Measurements from ENCODE around the gene SOAT2. TPM values are rescaled to one million over a fixed set of nuclear protein-coding genes. Genes with fewer than 3 reads are reported as not detected.
"Not testable (repeated sequence)": the region's sequence is repeated elsewhere in the genome, so short reads cannot be mapped to it uniquely, and the experiment has no call there.

SOAT2 gene
- total RNA-seq, 1 donor from 2014 or later, result not detected

- Mint-ChIP-seq H3K27me3 (ENCODE audit: insufficient read depth, low read depth) (peaks cover 7% of the 10 kb centered on the region), H3K4me3 (no peak overlapping the region), H3K9me3 (peaks cover 3% of the 10 kb centered on the region), H3K36me3 (no peaks in the 10 kb centered on the region), H3K4me1 (peaks cover 36% of the 10 kb centered on the region), H3K27ac (no peak overlapping the region)
- no peaks in the 10 kb centered on the region for H3K36me3 ChIP-seq
- no peaks in the 10 kb centered on the region for H3K4me1 ChIP-seq
- H3K4me2 ChIP-seq, result no peak overlapping the region
- no peaks in the 10 kb centered on the region for H4K20me1 ChIP-seq (ENCODE audit: low read depth)
- TF ChIP-seq EZH2phosphoT487 (IDR thresholded peaks at IDR 0.05) (no peak), EZH2 (IDR thresholded peaks at IDR 0.05) (no peak), CTCF (IDR thresholded peaks at IDR 0.05) (no peak)
- no peaks in the 10 kb centered on the region for H3K9me3 ChIP-seq (ENCODE audit: low read depth)
- H3F3A ChIP-seq (ENCODE audit: low read depth), result no peaks in the 10 kb centered on the region
- H3K9ac ChIP-seq, result no peak overlapping the region
- H3K4me3 ChIP-seq, result no peak overlapping the region
- H2AFZ ChIP-seq (replicated peaks), result no peak overlapping the region
- H3K79me2 ChIP-seq (ENCODE audit: low read depth), result no peaks in the 10 kb centered on the region
- no peak for DNase-seq (ENCODE audit: low spot score)
- H3K27me3 ChIP-seq, result no peaks in the 10 kb centered on the region
- H3K27ac ChIP-seq, result no peak overlapping the region
Observed at GRCh38 chr12:53105256-53105655, 2.0 kb downstream of the SOAT2 start.

DNA sequence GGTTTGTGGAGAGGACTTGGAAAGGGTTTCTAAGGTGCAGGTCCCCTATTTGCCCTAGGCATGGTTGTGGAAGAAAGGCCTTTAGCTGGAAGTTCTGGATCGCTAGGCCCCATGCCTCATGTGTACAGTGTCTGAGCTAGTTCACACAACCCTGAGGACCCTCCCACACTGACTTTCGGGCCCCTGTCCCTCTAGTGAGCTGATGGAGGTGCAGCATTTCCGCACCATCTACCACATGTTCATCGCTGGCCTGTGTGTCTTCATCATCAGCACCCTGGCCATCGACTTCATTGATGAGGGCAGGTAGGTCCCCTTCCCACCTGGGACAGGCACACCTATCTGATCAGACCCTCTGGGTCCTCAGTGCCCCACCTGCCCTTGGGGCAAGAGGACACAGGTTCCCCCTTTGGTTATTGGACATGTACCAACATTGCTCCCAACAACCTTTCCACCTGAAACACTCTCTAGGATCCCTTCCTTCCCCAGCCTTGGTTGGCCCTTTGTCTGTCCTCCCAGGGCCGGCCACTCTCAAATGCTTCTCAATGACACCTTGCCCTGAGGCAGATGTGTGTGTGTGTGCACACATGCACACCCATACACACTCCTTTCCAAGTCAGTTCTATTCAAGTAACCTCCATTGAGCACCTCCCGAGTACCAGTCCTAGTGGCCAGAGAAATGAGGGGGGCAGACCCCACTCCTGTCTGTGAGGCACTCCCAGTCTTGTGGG lies 2.6 kb downstream of the SOAT2 start:
- H4K20me1 ChIP-seq (ENCODE audit: low read depth), result no peaks in the 10 kb centered on the region
- no peaks in the 10 kb centered on the region for H3K9me3 ChIP-seq (ENCODE audit: low read depth)
- H3K27ac ChIP-seq, result no peak overlapping the region
- Mint-ChIP-seq H3K36me3 (no peaks in the 10 kb centered on the region), H3K27ac (no peak overlapping the region), H3K4me3 (no peak overlapping the region), H3K9me3 (peaks cover 3% of the 10 kb centered on the region), H3K27me3 (ENCODE audit: insufficient read depth, low read depth) (peaks cover 4% of the 10 kb centered on the region), H3K4me1 (peaks cover 32% of the 10 kb centered on the region)
- no peak overlapping the region for H3K9ac ChIP-seq
- H3K4me1 ChIP-seq, result no peaks in the 10 kb centered on the region
- DNase-seq (ENCODE audit: low spot score), result no peak
- H3K27me3 ChIP-seq, result no peaks in the 10 kb centered on the region
- H3K4me3 ChIP-seq, result no peak overlapping the region
- no peak for TF ChIP-seq CTCF (IDR thresholded peaks at IDR 0.05)
- no peak for TF ChIP-seq EZH2phosphoT487 (IDR thresholded peaks at IDR 0.05)
- no peak for TF ChIP-seq EZH2 (IDR thresholded peaks at IDR 0.05)
- no peaks in the 10 kb centered on the region for H3K36me3 ChIP-seq
- H3K79me2 ChIP-seq (ENCODE audit: low read depth), result no peaks in the 10 kb centered on the region
- H3K4me2 ChIP-seq, result no peak overlapping the region
- no peaks in the 10 kb centered on the region for H3F3A ChIP-seq (ENCODE audit: low read depth)
- no peak overlapping the region for H2AFZ ChIP-seq (replicated peaks)

- Histone ChIP-seq H3K4me3 (no peak overlapping the region), H3K27ac (no peak overlapping the region), H3K4me2 (no peak overlapping the region), H3K79me2 (ENCODE audit: low read depth) (no peaks in the 10 kb centered on the region), H3K9me3 (ENCODE audit: low read depth) (no peaks in the 10 kb centered on the region), H3F3A (ENCODE audit: low read depth) (no peaks in the 10 kb centered on the region), H2AFZ (replicated peaks) (peak overlapping the region; percentile 10), H3K27me3 (no peaks in the 10 kb centered on the region), H3K4me1 (no peaks in the 10 kb centered on the region), H4K20me1 (ENCODE audit: low read depth) (no peaks in the 10 kb centered on the region), H3K36me3 (no peaks in the 10 kb centered on the region), H3K9ac (no peak overlapping the region)
- Mint-ChIP-seq H3K36me3 (no peaks in the 10 kb centered on the region), H3K4me3 (no peak overlapping the region), H3K27ac (no peak overlapping the region), H3K27me3 (ENCODE audit: insufficient read depth, low read depth) (no peaks in the 10 kb centered on the region), H3K4me1 (peaks cover 29% of the 10 kb centered on the region), H3K9me3 (peaks cover 3% of the 10 kb centered on the region)
- TF ChIP-seq CTCF (IDR thresholded peaks at IDR 0.05), result no peak
- no peak for TF ChIP-seq EZH2phosphoT487 (IDR thresholded peaks at IDR 0.05)
- no peak for TF ChIP-seq EZH2 (IDR thresholded peaks at IDR 0.05)
- DNase-seq (ENCODE audit: low spot score), result no peak
Observed at GRCh38 chr12:53107122-53107521, 3.8 kb downstream of the SOAT2 start.

DNA sequence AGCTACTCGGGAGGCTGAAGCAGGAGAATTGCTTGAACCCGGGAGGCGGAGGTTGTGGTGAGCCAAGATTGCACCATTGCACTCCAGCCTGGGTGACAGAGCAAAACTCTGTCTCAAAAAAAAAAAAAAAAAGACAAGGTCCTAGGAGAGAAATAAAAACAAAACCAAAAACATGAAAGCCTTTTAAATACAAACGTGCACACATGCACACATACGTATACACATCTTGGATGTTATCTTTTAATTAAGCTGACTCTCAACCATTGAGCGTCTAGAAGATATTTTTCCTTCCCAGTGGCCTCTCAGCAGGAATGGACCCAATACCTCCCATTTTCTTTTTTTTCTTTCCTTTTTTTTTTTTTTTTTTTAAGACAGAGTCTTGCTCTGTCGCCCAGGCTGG lies 9.1 kb downstream of the SOAT2 start:
- not testable (repeated sequence) for H3K4me1 Mint-ChIP-seq; H3K27ac Mint-ChIP-seq; H3K27me3 Mint-ChIP-seq (ENCODE audit: insufficient read depth, low read depth); H3K36me3 ChIP-seq; H3K4me3 ChIP-seq; H4K20me1 ChIP-seq (ENCODE audit: low read depth); H3K9ac ChIP-seq; H3K4me3 Mint-ChIP-seq; H3K4me2 ChIP-seq; H3K9me3 Mint-ChIP-seq; H3K79me2 ChIP-seq (ENCODE audit: low read depth); H3K36me3 Mint-ChIP-seq; H3K27ac ChIP-seq; H2AFZ ChIP-seq (replicated peaks); H3K27me3 ChIP-seq; H3K9me3 ChIP-seq (ENCODE audit: low read depth); DNase-seq (ENCODE audit: low spot score)
- Histone ChIP-seq H3K4me1 (peaks cover 11% of the 10 kb centered on the region), H3F3A (ENCODE audit: low read depth) (peaks cover 17% of the 10 kb centered on the region)
